SIG-M5 treated with dmso at 0.1 percent for 504 hours (cell line): ENCODE data around the gene STK32C.
"Not testable (repeated sequence)": the region's sequence is repeated elsewhere in the genome, so short reads cannot be mapped to it uniquely, and the experiment has no call there.

Source experiments
- DNase-seq: peaks from one replicate; lab custom pipeline; 2025; ENCODE audit not compliant: unreplicated experiment; lab: John Stamatoyannopoulos, UW

The STK32C gene

DNA sequence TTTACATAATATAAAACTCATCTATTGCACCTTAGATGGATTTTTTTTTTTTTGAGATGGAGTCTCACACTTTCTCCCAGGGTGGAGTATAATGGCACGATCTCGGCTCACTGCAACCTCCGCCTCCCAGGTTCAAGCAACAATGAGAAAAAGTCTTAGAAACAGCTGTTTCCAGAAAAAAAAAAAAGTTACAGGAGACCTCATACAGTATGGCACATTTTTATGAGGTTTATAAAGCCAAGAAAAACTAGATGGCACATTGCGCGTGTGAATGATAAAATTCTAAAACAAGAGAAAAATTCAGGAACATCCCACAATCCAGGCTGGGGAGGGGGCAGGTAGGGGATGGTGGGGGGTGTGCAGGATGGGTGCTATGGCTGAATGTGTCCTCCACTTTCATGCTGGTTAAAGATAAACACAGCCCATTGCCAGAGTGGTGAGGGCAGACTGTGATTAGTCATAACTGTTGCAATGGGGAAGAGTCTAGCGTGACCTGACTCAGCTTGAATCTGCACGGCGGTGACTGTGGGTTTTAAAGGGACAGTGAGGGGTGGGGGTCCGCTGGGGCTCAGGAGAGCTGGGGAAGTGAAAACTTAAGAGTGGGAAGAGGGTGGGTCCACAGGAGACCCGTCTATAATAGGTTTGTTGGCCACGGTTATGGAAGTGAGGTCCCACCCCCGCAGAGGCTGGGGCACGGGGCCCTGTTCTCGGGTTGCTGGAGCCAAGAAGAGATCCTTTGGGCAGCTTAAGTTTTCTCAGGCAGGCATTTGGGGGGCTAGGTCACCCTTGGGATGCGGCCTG lies 12.3 kb upstream of the STK32C start:
- DNase-seq = peak; percentile 87

DNA sequence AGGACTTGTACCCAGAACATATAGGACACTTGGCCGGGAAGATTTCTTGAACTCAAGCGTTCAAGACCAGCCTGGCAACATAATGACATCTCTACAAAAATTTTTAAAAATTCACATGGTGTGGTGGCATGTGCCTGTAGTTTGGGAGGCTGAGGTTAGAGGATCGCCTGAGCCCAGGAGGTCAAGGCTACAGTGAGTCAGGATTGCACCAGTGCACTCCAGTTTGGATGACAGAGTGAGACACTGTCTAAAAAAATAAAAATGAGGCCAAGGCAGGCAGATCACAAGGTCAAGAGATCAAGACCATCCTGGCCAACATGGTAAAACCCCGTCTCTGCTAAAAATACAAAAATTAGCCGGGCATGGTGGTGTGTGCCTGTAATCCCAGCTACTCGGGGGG lies 9.7 kb upstream of the STK32C start:
- not testable (repeated sequence) for DNase-seq

GRCh38 chr10:132316133-132316532 lies 8.4 kb upstream of the STK32C start:
- no peak for DNase-seq

GRCh38 chr10:132314881-132315280 lies 7.1 kb upstream of the STK32C start:
- DNase-seq = not testable (repeated sequence)

GRCh38 chr10:132314336-132314735 lies 6.6 kb upstream of the STK32C start:
- no peak for DNase-seq

GRCh38 chr10:132313865-132314264 lies 6.1 kb upstream of the STK32C start:
- DNase-seq = no peak

DNA sequence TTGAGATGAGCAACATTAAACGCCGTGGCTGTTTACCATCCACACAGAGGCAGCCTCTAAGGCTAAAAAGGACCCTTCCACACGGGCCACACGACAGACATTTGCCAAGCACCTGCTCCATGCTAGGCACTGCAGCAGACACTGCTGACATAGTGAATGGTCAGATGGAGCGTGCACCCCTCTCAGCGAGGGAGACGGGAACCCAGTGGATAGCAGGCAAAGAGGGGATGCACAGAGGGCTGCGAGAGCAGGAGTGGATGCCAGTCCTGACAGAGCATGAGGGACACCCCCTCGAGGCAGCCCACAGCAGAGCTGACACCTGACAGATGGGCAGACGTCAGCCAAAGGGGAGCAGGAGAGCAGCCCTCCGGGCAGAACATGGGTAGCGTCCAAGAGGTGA lies 5.6 kb upstream of the STK32C start:
- no peak for DNase-seq

- no peak for DNase-seq
Measured at GRCh38 chr10:132311338-132311939, 3.7 kb upstream of the STK32C start.

DNA sequence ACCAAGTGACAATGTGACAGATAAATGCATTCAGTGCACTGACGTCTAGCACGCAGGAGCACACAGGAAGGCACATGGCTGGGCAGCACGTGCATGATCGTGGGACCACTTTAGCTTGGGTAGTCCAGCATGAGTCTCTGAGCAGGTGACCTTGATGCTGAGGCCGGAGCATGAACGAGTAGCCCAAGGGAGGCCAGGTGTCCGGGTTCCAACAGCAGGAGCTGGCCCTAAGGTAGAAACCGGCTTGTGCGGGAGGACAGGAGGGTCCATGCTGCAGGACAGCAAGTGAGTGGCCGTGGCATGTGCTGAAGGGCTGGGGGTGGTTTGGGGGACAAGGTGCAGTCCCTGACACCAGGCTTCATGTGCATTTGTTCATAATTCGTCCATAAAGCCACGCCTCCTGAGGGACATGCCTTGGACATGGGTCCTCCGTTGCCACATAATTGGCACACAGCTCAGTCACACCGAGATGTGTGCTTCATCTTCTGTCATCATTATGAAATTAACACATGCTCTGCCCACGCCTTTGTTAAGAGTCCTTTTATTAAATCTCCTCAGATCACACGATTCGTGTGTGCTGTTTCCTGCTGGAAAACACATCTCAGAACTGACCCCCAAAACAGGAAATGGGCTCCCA lies 3.1 kb upstream of the STK32C start:
- no peak for DNase-seq

DNA sequence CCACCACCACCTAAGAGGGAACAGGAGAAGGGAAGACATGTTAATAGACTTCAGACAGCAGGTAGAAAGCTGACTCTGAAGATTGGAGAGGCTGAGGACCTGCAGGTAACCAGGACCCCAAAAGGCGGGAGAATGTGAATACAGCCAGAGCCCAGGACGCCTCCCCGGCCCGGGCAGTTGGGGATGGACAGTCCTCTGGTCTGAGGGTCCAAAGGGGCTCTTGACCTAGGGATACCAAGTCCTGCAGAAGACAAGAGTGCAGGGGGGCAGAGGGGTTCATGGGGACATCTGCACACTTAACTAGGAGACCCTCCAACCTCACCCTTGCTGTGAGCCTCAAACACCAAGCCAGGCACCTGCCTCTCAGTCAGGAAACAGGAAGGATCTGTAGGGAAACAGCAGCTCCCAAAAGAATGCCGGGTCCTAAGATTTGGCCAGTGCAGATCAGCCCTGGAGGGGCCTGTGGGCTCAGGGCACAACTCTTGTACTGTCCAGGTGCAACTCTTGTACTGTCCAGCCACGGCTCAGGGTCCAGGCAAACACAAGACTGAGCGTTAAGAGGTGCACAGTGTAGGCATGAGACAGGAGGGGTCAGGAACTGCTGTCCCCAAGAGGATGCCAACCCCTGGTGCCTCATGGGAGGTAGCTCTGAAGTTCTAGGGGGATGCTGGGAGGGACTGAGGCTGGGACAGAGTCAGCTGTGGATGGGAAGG lies 2.3 kb upstream of the STK32C start:
- DNase-seq = no peak

- DNase-seq = no peak
Measured at GRCh38 chr10:132309471-132309865, 1.7 kb upstream of the STK32C start.

- DNase-seq = no peak
Measured at GRCh38 chr10:132308587-132309470, 1.1 kb upstream of the STK32C start.

DNA sequence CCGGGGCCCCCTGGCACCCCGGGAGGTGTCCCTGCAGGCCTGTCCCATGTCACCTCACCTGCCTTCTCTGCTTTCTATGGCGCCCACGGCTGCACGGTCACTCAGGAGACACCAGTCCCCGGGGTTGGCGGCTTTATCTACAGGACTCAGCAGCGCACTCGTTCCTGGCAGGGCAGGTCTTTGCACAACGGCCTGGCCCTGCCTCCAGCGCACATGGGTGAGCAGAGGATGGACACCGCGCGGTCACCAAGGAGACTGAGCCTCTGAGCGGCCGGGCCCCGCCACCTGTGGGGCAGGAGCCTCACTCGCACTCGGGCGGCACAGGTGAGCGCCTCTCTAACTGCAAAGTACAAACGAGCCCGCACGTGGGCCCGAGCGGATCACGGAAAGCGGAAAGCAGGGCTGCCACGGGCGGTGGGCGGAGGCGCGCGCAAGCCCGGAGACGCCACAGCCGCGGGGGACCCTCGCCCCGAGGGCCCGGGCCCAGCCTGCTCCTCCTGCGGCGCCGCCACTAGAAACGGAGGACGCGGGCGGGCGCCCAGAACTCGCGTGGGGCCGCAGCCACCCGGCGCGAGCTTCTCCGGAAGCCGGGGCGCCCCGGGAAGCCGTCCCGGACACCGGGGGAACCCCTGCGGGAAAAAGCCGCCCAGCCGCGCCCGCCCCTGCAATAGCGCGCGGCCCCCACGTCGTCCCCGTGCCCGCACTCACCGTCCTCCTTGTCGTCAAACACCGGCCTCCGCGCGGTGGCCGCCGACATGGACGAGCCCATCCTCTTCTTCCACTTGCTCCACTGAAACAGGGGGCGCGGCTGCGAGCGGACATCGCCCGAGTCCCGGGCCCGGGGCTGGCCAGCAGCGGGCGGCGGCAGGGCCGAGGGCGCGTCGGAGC lies 642 bp downstream of the STK32C start:
- peak; percentile 6 for DNase-seq

DNA sequence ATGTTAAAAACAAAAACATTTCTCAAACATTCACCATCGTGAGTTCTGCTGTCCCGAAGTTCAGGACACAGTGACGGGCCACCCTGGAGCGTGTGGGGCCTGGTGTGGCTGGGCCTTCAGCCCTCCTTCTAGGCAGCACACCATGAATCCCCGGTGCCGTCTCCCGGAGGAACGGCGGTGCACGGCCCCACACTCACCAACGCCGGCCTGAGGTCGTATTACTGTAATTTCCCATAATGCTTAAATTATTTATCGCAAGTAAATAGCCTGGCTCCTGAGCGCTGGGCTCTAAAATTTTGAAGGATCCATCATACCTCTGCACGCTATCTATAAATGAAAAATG lies 1.4 kb downstream of the STK32C start:
- no peak for DNase-seq

DNA sequence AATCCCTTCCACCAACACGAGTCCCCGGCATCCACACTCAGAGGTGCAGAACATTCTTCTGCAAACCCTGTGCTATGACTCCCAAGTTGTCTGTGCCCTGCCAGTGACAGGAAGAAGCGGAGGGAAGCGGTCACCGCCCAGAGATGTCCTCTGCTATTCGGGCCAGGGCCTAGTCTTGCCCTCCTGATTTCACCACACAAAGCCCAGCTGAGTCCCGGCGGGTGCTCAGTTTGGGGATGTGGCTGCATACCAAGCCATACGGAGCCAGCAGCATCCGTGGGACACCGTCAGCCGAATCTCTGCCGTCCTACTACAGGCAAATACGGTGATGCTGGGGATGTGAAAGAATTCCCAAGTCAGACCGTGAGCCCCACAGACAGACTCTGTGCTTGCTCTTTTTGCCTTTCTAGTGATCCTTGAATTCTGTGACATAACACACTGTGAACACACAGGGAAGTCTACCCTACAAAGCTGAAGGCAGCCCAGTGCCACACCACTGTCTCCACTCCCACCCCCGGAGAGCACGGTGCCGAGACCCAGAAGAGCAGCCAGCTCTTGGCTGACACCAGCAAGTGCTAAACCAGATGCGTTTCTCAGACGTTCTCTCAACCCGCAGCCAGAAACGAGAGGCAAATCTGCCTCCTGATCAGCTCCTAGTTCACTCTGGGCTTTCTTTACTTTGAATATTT lies 2.0 kb downstream of the STK32C start:
- DNase-seq = no peak

DNA sequence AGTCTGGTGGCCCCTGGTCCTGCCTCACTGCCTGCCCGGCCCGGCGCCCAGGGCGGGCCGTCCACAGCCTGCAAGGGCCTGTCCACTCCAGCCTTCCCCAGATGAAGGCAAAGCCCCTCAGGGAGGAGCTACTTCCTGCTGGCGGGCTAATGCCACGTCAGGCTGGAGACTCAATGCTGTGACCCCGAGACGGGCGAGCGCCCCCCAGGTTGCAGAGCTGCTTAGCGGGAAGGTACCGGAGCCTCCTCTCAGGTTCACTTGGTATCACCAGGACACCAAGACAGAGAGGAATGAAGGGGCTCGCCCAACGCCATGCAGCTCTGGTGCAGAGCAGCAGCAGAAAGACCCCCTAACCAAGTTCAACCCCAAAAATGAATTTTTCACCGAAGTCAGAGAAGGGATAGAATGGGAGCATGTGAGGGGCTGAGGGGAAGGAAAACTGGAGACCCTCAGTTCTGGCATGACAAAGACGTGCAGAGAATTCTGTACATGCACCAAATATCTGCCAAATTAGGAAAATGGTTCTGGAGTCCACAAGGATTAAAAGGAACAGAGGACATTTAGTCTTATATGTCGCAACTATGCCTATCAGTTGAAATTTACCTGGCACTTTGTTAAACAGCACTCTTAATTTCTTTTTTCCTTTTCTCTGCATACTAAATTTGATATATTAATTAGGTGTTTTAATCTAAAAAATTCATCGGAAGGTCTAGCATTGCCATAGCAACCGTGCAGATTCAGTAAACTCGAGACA lies 2.8 kb downstream of the STK32C start:
- DNase-seq = no peak

GRCh38 chr10:132303361-132304115 lies 4.2 kb downstream of the STK32C start:
- no peak for DNase-seq
